Activated T-helper 2 cell treated with anti-CD3 and anti-CD28 coated beads, Interferon-gamma antibody, Interleukin-2, Interleukin-4, amounts not matched to agents 10 μg/mL and 5 μg/mL and 100 μg/mL, durations not matched to agents 14 hours and 24 hours and 36 hours (primary cell): ENCODE results near the gene LAMP5. TPM values are rescaled to one million over a fixed set of nuclear protein-coding genes. Genes with fewer than 3 reads are reported as not detected.

Experiments used
- DNase-seq: peaks from one replicate; pipeline ENCODE4 v3.0.0; 2021; ENCODE audit warnings: low spot score
- H3K27ac Mint-ChIP-seq: one replicate; pipeline ENCODE4 v1.8.0; 2021; ENCODE audit warnings: mixed read lengths
- H3K27me3 Mint-ChIP-seq: one replicate; pipeline ENCODE4 v1.8.0; 2021; ENCODE audit warnings: low read depth, mixed read lengths
- H3K36me3 Mint-ChIP-seq: one replicate; pipeline ENCODE4 v1.8.0; 2021; ENCODE audit warnings: low read depth, mixed read lengths
- H3K4me1 Mint-ChIP-seq: one replicate; pipeline ENCODE4 v1.8.0; 2021; ENCODE audit warnings: low read depth, mixed read lengths
- H3K4me3 Mint-ChIP-seq: one replicate; pipeline ENCODE4 v1.8.0; 2021; ENCODE audit warnings: low read depth, mild to moderate bottlenecking, moderate library complexity, mixed read lengths
- H3K9me3 Mint-ChIP-seq: one replicate; pipeline ENCODE4 v1.8.0; 2021; ENCODE audit warnings: mixed read lengths
- intact Hi-C: fragments of 100-400 bp; cut with micrococcal nuclease; formaldehyde crosslinking; loops from one replicate; pipeline ENCODE4 v1.15.1; 2023
- total RNA-seq: library from RNA; stranded (reverse); gene quantifications from 2 replicates; pipeline ENCODE4 v1.2.3, GENCODE V29; 2022

Gene LAMP5
- total RNA-seq, 1 donor from 2014 or later = not detected

- Mint-ChIP-seq H3K27ac (no peak overlapping the region), H3K36me3 (no peaks in the 10 kb centered on the region)
Observed at GRCh38 chr20:9506964-9507369, 7.4 kb upstream of the LAMP5 start.

GRCh38 chr20:9507544-9508239 is 6.7 kb upstream of the LAMP5 start:
- intact Hi-C loops = no loop called here
- Mint-ChIP-seq H3K9me3 (no peaks in the 10 kb centered on the region), H3K36me3 (no peaks in the 10 kb centered on the region), H3K4me3 (no peak overlapping the region), H3K4me1 (no peaks in the 10 kb centered on the region), H3K27me3 (peaks cover 45% of the 10 kb centered on the region), H3K27ac (no peak overlapping the region)
- no peak for DNase-seq

More at GRCh38 chr20:9506964-9507369, 7.4 kb upstream of the LAMP5 start:
- Mint-ChIP-seq H3K4me3 (no peak overlapping the region), H3K4me1 (no peaks in the 10 kb centered on the region), H3K27me3 (peaks cover 42% of the 10 kb centered on the region), H3K9me3 (no peaks in the 10 kb centered on the region)
- DNase-seq = no peak
- intact Hi-C loops = no loop called here

GRCh38 chr20:9508240-9508661 is 6.1 kb upstream of the LAMP5 start:
- H3K9me3 Mint-ChIP-seq = no peaks in the 10 kb centered on the region
- H3K27ac Mint-ChIP-seq = no peak overlapping the region
- H3K27me3 Mint-ChIP-seq = peaks cover 45% of the 10 kb centered on the region
- intact Hi-C loops = no loop called here
- H3K36me3 Mint-ChIP-seq = no peaks in the 10 kb centered on the region
- DNase-seq = no peak
- H3K4me1 Mint-ChIP-seq = no peaks in the 10 kb centered on the region
- no peak overlapping the region for H3K4me3 Mint-ChIP-seq

- intact Hi-C loops = no loop called here
- no peaks in the 10 kb centered on the region for H3K9me3 Mint-ChIP-seq
- no peaks in the 10 kb centered on the region for H3K36me3 Mint-ChIP-seq
- DNase-seq = no peak
- H3K4me3 Mint-ChIP-seq = no peak overlapping the region
- no peak overlapping the region for H3K27ac Mint-ChIP-seq
- no peaks in the 10 kb centered on the region for H3K4me1 Mint-ChIP-seq
- H3K27me3 Mint-ChIP-seq = peaks cover 45% of the 10 kb centered on the region
Observed at GRCh38 chr20:9508696-9509178, 5.7 kb upstream of the LAMP5 start.

GRCh38 chr20:9509246-9509645 is 5.1 kb upstream of the LAMP5 start:
- Mint-ChIP-seq H3K36me3 (no peaks in the 10 kb centered on the region), H3K27me3 (peaks cover 50% of the 10 kb centered on the region), H3K4me1 (no peaks in the 10 kb centered on the region), H3K4me3 (no peak overlapping the region), H3K9me3 (no peaks in the 10 kb centered on the region), H3K27ac (no peak overlapping the region)
- intact Hi-C loops = no loop called here
- no peak for DNase-seq

GRCh38 chr20:9510911-9511310 is 3.5 kb upstream of the LAMP5 start:
- intact Hi-C loops = no loop called here

GRCh38 chr20:9514072-9514460 is 324 bp upstream of the LAMP5 start:
- Mint-ChIP-seq H3K36me3 (no peaks in the 10 kb centered on the region), H3K4me1 (no peaks in the 10 kb centered on the region), H3K9me3 (no peaks in the 10 kb centered on the region), H3K27me3 (peaks cover 64% of the 10 kb centered on the region), H3K4me3 (no peak overlapping the region), H3K27ac (no peak overlapping the region)
- intact Hi-C loops = no loop called here
- no peak for DNase-seq

More at GRCh38 chr20:9510911-9511310, 3.5 kb upstream of the LAMP5 start:
- H3K4me3 Mint-ChIP-seq = no peak overlapping the region
- H3K27ac Mint-ChIP-seq = no peak overlapping the region
- H3K9me3 Mint-ChIP-seq = no peaks in the 10 kb centered on the region
- H3K4me1 Mint-ChIP-seq = no peaks in the 10 kb centered on the region
- H3K27me3 Mint-ChIP-seq = peaks cover 60% of the 10 kb centered on the region
- no peak for DNase-seq
- no peaks in the 10 kb centered on the region for H3K36me3 Mint-ChIP-seq

GRCh38 chr20:9515214-9515585 is 810 bp downstream of the LAMP5 start:
- no peak for DNase-seq
- H3K4me3 Mint-ChIP-seq = no peak overlapping the region
- intact Hi-C loops = no loop called here
- no peaks in the 10 kb centered on the region for H3K9me3 Mint-ChIP-seq
- no peaks in the 10 kb centered on the region for H3K4me1 Mint-ChIP-seq
- H3K27me3 Mint-ChIP-seq = peaks cover 54% of the 10 kb centered on the region
- no peak overlapping the region for H3K27ac Mint-ChIP-seq
- H3K36me3 Mint-ChIP-seq = no peaks in the 10 kb centered on the region

- H3K4me1 Mint-ChIP-seq = no peaks in the 10 kb centered on the region
- H3K4me3 Mint-ChIP-seq = no peak overlapping the region
- H3K36me3 Mint-ChIP-seq = no peaks in the 10 kb centered on the region
- H3K27ac Mint-ChIP-seq = no peak overlapping the region
- H3K27me3 Mint-ChIP-seq = peaks cover 52% of the 10 kb centered on the region
- intact Hi-C loops = no loop called here
- no peaks in the 10 kb centered on the region for H3K9me3 Mint-ChIP-seq
- DNase-seq = no peak
Observed at GRCh38 chr20:9515741-9516233, 1.4 kb downstream of the LAMP5 start.

GRCh38 chr20:9516234-9516871 is 2.0 kb downstream of the LAMP5 start:
- Mint-ChIP-seq H3K27me3 (peaks cover 52% of the 10 kb centered on the region), H3K27ac (no peak overlapping the region)
- intact Hi-C loops = no loop called here

GRCh38 chr20:9517297-9518162 is 3.1 kb downstream of the LAMP5 start:
- Mint-ChIP-seq H3K36me3 (no peaks in the 10 kb centered on the region), H3K4me1 (no peaks in the 10 kb centered on the region), H3K9me3 (no peaks in the 10 kb centered on the region), H3K27ac (no peak overlapping the region), H3K27me3 (peaks cover 46% of the 10 kb centered on the region), H3K4me3 (no peak overlapping the region)
- intact Hi-C loops = no loop called here
- no peak for DNase-seq

More at GRCh38 chr20:9516234-9516871, 2.0 kb downstream of the LAMP5 start:
- Mint-ChIP-seq H3K4me3 (peak overlapping the region; percentile 4), H3K36me3 (no peaks in the 10 kb centered on the region), H3K9me3 (no peaks in the 10 kb centered on the region), H3K4me1 (no peaks in the 10 kb centered on the region)
- no peak for DNase-seq

- Mint-ChIP-seq H3K36me3 (no peaks in the 10 kb centered on the region), H3K9me3 (no peaks in the 10 kb centered on the region), H3K4me3 (no peak overlapping the region), H3K27ac (no peak overlapping the region), H3K4me1 (no peaks in the 10 kb centered on the region), H3K27me3 (peaks cover 45% of the 10 kb centered on the region)
- DNase-seq = no peak
- intact Hi-C loops = no loop called here
Observed at GRCh38 chr20:9518576-9519175, 4.3 kb downstream of the LAMP5 start.
